ENCODE results near the gene SLC25A14. TPM values are rescaled to one million over a fixed set of nuclear protein-coding genes. Genes with fewer than 3 reads are reported as not detected.

Gene SLC25A14
- total and polyA plus RNA-seq, 2 of the 8 experiments (the other 6 are each of a cell fraction or from before 2014, with no cell fraction given) = 9.3 to 14.2 TPM

DNA sequence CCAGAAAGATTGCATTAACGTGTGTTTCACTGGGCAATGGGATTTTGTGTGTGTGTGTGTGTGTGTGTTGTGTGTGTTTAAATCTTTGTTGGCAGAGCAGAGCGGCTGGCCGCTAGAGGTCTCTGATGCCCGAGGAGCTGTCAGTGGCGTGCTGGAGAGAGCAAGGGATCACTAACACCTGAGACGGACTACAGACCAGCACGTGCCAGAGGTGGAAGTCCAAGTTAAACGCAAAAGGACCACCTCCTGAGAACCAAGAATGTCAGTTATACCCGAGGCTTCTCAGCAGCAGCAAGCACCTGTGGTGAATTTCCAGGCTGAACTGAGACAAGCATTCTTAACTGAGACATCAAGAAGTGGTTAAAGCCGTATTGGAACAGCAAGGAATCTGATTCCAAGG lies 9.0 kb upstream of the SLC25A14 start (continued):
- TF ChIP-seq, protein P1, sequence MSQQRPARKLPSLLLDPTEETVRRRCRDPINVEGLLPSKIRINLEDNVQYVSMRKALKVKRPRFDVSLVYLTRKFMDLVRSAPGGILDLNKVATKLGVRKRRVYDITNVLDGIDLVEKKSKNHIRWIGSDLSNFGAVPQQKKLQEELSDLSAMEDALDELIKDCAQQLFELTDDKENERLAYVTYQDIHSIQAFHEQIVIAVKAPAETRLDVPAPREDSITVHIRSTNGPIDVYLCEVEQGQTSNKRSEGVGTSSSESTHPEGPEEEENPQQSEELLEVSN (IDR thresholded peaks at IDR 0.05) = peak; percentile 78
- TF ChIP-seq HDAC2 (IDR thresholded peaks at IDR 0.05; ENCODE audit: borderline replicate concordance in 1 of 2, low read depth in 2 of 2, low read length in 2 of 2) (no peak), ZNF274 (IDR thresholded peaks at IDR 0.05; ENCODE audit: borderline replicate concordance, extremely low read depth, low read length) (no peak), RAD21 (IDR thresholded peaks at IDR 0.05 in 1 of 2, conservative IDR thresholded peaks at IDR 0.05 in 1 of 2; ENCODE audit: low read depth in 2 of 2, low read length in 2 of 2) (peak; percentile 69 to 80), TEAD4 (IDR thresholded peaks at IDR 0.05; ENCODE audit: low read depth, low read length) (0 out of 2 replicates have a peak, but pooled peaks have one; percentile 22), CTBP2 (IDR thresholded peaks at IDR 0.05; ENCODE audit: borderline replicate concordance, insufficient read depth, insufficient read length, low read length) (no peak), RXRA (IDR thresholded peaks at IDR 0.05; ENCODE audit: insufficient read depth, low read depth, low read length) (no peak), JUN (IDR thresholded peaks at IDR 0.05; ENCODE audit: low read depth, low read length) (no peak), SP1 (IDR thresholded peaks at IDR 0.05; ENCODE audit: low read depth, low read length) (0 out of 2 replicates have a peak, but pooled peaks have one; percentile 48)
